Endodermal cell (in vitro differentiated cells): Measurements from ENCODE around the gene SSH2. TPM values are rescaled to one million over a fixed set of nuclear protein-coding genes. Genes with fewer than 3 reads are reported as not detected.
A peak's percentile ranks its signal among the peaks of the same experiment; 100 is the strongest.

Experiments
- DNase-seq: peaks from one replicate; pipeline ENCODE4 v3.0.0-alpha.2; 2017
- H3K27ac ChIP-seq: 2 replicates; pipeline ENCODE4 v1.5.1; 2013; ENCODE audit warnings: mild to moderate bottlenecking, low read depth, low read length, moderate library complexity
- H3K27me3 ChIP-seq: 2 replicates; pipeline ENCODE4 v1.6.1; 2013; ENCODE audit warnings: mild to moderate bottlenecking, low read length, moderate library complexity; ENCODE audit not compliant: insufficient read depth, control insufficient read depth, poor library complexity, severe bottlenecking
- H3K36me3 ChIP-seq: 2 replicates; pipeline ENCODE4 v1.7.0; 2013; ENCODE audit warnings: mild to moderate bottlenecking, low read length, moderate library complexity; ENCODE audit not compliant: control insufficient read depth, insufficient read depth
- H3K4me1 ChIP-seq: one replicate; pipeline ENCODE4 v1.7.0; 2013; ENCODE audit warnings: low read length; ENCODE audit not compliant: control insufficient read depth, insufficient read depth
- H3K4me3 ChIP-seq: 2 replicates; pipeline ENCODE4 v1.5.1; 2013; ENCODE audit warnings: mild to moderate bottlenecking, low read length, moderate library complexity
- H3K9ac ChIP-seq: 2 replicates; pipeline ENCODE4 v1.6.1; 2013; ENCODE audit warnings: mild to moderate bottlenecking, low read length, moderate library complexity; ENCODE audit not compliant: poor library complexity, severe bottlenecking; ENCODE audit errors: extremely low read depth
- H3K9me3 ChIP-seq: 2 replicates; pipeline ENCODE4 v1.6.1; 2013; ENCODE audit warnings: mild to moderate bottlenecking, low read length, moderate library complexity; ENCODE audit not compliant: control insufficient read depth
- H3K27ac Mint-ChIP-seq: 2 replicates; pipeline ENCODE4 v1.8.0; 2020; ENCODE audit warnings: mixed read lengths
- H3K27me3 Mint-ChIP-seq: 2 replicates; pipeline ENCODE4 v1.8.0; 2021; ENCODE audit warnings: mild to moderate bottlenecking, mixed read lengths; ENCODE audit not compliant: insufficient read depth
- H3K36me3 Mint-ChIP-seq: 2 replicates; pipeline ENCODE4 v1.8.0; 2020; ENCODE audit warnings: low read depth, mixed read lengths
- H3K4me1 Mint-ChIP-seq: 2 replicates; pipeline ENCODE4 v1.8.0; 2020; ENCODE audit warnings: mixed read lengths
- H3K4me3 Mint-ChIP-seq: 2 replicates; pipeline ENCODE4 v1.8.0; 2020; ENCODE audit warnings: mild to moderate bottlenecking, moderate library complexity, mixed read lengths
- H3K9me3 Mint-ChIP-seq: 2 replicates; pipeline ENCODE4 v1.8.0; 2020; ENCODE audit warnings: mild to moderate bottlenecking, mixed read lengths
- CTCF ChIP-seq: fragments of 200-600 bp; sonication (generic); conservative IDR thresholded peaks from 2 replicates; pipeline ENCODE4 v1.5.0; 2021; ENCODE audit warnings: antibody characterized with exemption, mild to moderate bottlenecking
- WGBS, 2 experiments: methylation state at CpG; one replicate each; pipeline versions ENCODE4 v1.1.5 to v1.1.7; 2013; ENCODE audit warnings: missing lambda C conversion rate in 2 of 2, mixed read lengths in 1 of 2; ENCODE audit not compliant: insufficient coverage in 1 of 2, insufficient read length in 1 of 2; 5-methylcytosine and 5-hydroxymethylcytosine counted together
- total RNA-seq, 2 donors: library from RNA; stranded (reverse); fragmentation: NEBNext Ultra II Directional in 1 of 2; extraction: Animal tissue kit (Norgen Biotek cat#: 25700) in 1 of 2; gene quantifications; 2 replicates in 1 of 2; 3 replicates in 1 of 2; pipeline ENCODE4 v1.2.1, GENCODE V29; 2021

Gene SSH2
- total RNA-seq, 2 donors from 2014 or later = 11.3 to 13.5 TPM

DNA sequence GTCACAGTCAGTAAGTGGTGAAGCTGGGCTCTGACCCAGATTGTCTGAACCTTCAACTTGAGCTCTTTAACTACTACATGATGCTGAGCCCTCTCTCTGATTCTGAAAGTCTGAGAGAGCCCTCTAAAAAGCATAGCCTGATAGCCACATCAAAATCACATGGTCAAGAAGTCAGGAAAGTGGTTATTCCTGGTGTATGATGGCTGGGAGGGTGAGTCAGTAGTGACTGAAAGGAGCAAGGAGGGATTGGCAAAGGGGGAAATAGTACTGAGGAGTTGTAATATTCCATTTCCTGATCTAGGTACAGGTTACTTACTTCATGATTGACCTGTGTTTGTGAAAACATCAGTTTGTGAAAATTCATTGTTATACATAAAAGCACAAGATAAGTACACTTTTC, 89.1 kb downstream of the SSH2 start:
- no peaks in the 10 kb centered on the region for H3K36me3 Mint-ChIP-seq
- Histone ChIP-seq H3K36me3 (no peaks in the 10 kb centered on the region), H3K9me3 (no peaks in the 10 kb centered on the region), H3K4me3 (no peak overlapping the region), H3K27me3 (no peaks in the 10 kb centered on the region), H3K9ac (no peak overlapping the region), H3K4me1 (peaks cover 2% of the 10 kb centered on the region), H3K27ac (no peak overlapping the region)
- TF ChIP-seq CTCF = no peak
- no peak for DNase-seq
- H3K4me3 Mint-ChIP-seq = no peak overlapping the region
- peaks cover 9% of the 10 kb centered on the region for H3K4me1 Mint-ChIP-seq
- no peak overlapping the region for H3K27ac Mint-ChIP-seq
- H3K9me3 Mint-ChIP-seq = no peaks in the 10 kb centered on the region
- H3K27me3 Mint-ChIP-seq = no peaks in the 10 kb centered on the region

DNA sequence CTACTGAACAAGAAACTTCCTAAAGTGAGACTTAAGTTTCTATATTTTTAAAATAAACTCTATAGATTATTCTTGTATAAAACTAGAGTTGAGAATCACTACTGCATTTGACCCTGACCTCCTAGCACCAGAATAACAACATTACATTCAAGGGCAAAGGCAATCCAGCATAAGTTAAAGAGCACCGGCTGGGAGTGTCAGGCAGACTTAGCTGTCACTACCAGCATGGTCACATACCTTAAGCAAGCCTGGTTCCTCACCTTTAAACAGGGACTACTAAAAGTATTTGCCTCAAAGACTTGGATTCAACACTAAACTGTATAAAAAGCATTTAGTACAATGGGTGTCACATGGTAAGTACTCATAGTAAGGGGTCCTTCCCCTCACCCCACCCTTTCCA, 90.4 kb downstream of the SSH2 start:
- H3K4me3 Mint-ChIP-seq = no peak overlapping the region
- Histone ChIP-seq H3K27ac (no peak overlapping the region), H3K4me3 (no peak overlapping the region), H3K27me3 (no peaks in the 10 kb centered on the region), H3K9me3 (no peaks in the 10 kb centered on the region), H3K36me3 (no peaks in the 10 kb centered on the region), H3K9ac (no peak overlapping the region), H3K4me1 (peaks cover 2% of the 10 kb centered on the region)
- H3K9me3 Mint-ChIP-seq = no peaks in the 10 kb centered on the region
- H3K36me3 Mint-ChIP-seq = no peaks in the 10 kb centered on the region
- H3K4me1 Mint-ChIP-seq = peaks cover 8% of the 10 kb centered on the region
- 86 to 100% methylated on average over 1 of the region's 1 CpG for WGBS, 2 experiments
- H3K27ac Mint-ChIP-seq = no peak overlapping the region
- no peaks in the 10 kb centered on the region for H3K27me3 Mint-ChIP-seq
- TF ChIP-seq CTCF = no peak
- DNase-seq = no peak

- H3K9me3 Mint-ChIP-seq = no peaks in the 10 kb centered on the region
- TF ChIP-seq CTCF = no peak
- H3K4me1 Mint-ChIP-seq = peaks cover 3% of the 10 kb centered on the region
- Histone ChIP-seq H3K27ac (no peak overlapping the region), H3K9me3 (no peaks in the 10 kb centered on the region), H3K36me3 (no peaks in the 10 kb centered on the region), H3K27me3 (no peaks in the 10 kb centered on the region), H3K9ac (no peak overlapping the region), H3K4me1 (no peaks in the 10 kb centered on the region), H3K4me3 (no peak overlapping the region)
- H3K27me3 Mint-ChIP-seq = no peaks in the 10 kb centered on the region
- peak; percentile 82 for DNase-seq
- no peaks in the 10 kb centered on the region for H3K36me3 Mint-ChIP-seq
- 68 to 90% methylated on average over 4 to 6 of the region's 6 CpGs for WGBS, 2 experiments
- H3K27ac Mint-ChIP-seq = no peak overlapping the region
- no peak overlapping the region for H3K4me3 Mint-ChIP-seq
Measured at GRCh38 chr17:29838961-29839360, 91.1 kb downstream of the SSH2 start.
